Natural killer cell (primary cell): ENCODE results near the gene PRSS36. TPM values are rescaled to one million over a fixed set of nuclear protein-coding genes. Genes with fewer than 3 reads are reported as not detected.

Source experiments
- ATAC-seq, 3 donors: fragments of 150-1000 bp in 2 of 3; fragments of 200-7000 bp in 1 of 3; cut with Tn5 transposase; 1 replicate in 1 of 3; 2 replicates in 2 of 3; pipeline ENCODE4 v1.10.0; 2021; ENCODE audit warnings: mild to moderate bottlenecking in 2 of 3, moderate library complexity in 2 of 3
- DNase-seq, 2 donors: peaks; one replicate each; pipeline versions ENCODE4 v3.0.0 to v3.0.0-alpha.2; 2013 to 2021; ENCODE audit warnings: mixed read lengths in 1 of 2
- H3K27ac ChIP-seq: one replicate; pipeline ENCODE4 v1.5.1; 2013; ENCODE audit warnings: mild to moderate bottlenecking, low read length
- H3K27me3 ChIP-seq: one replicate; pipeline ENCODE4 v1.6.1; 2013; ENCODE audit warnings: low read length; ENCODE audit not compliant: control insufficient read depth, insufficient read depth
- H3K36me3 ChIP-seq: one replicate; pipeline ENCODE4 v1.6.1; 2013; ENCODE audit warnings: low read length; ENCODE audit not compliant: control insufficient read depth, insufficient read depth
- H3K4me1 ChIP-seq: one replicate; pipeline ENCODE4 v1.6.1; 2013; ENCODE audit warnings: low read length; ENCODE audit not compliant: control insufficient read depth, insufficient read depth
- H3K4me3 ChIP-seq: one replicate; pipeline ENCODE4 v1.5.1; 2013; ENCODE audit warnings: low read length
- H3K9me3 ChIP-seq: one replicate; pipeline ENCODE4 v1.6.1; 2013; ENCODE audit warnings: low read length; ENCODE audit not compliant: control insufficient read depth, insufficient read depth
- H3K27ac Mint-ChIP-seq, 2 donors: one replicate each; pipeline ENCODE4 v1.8.0; 2022; ENCODE audit warnings: mild to moderate bottlenecking in 2 of 2, mixed read lengths in 2 of 2, moderate library complexity in 1 of 2
- H3K27me3 Mint-ChIP-seq, 2 donors: one replicate each; pipeline ENCODE4 v1.8.0; 2022; ENCODE audit warnings: low read depth in 2 of 2, mixed read lengths in 2 of 2
- H3K36me3 Mint-ChIP-seq: one replicate; pipeline ENCODE4 v1.8.0; 2022; ENCODE audit warnings: mixed read lengths
- H3K4me1 Mint-ChIP-seq, 2 donors: one replicate each; pipeline ENCODE4 v1.8.0; 2022; ENCODE audit warnings: mixed read lengths in 2 of 2
- H3K4me3 Mint-ChIP-seq: one replicate; pipeline ENCODE4 v1.8.0; 2022; ENCODE audit warnings: mild to moderate bottlenecking, moderate library complexity, mixed read lengths
- H3K9me3 Mint-ChIP-seq, 2 donors: one replicate each; pipeline ENCODE4 v1.8.0; 2022; ENCODE audit warnings: mixed read lengths in 2 of 2
- CTCF ChIP-seq: fragments of 200-600 bp; IDR thresholded peaks from one replicate; pipeline ENCODE4 v1.8.0; 2022; ENCODE audit warnings: antibody characterized with exemption
- WGBS: methylation state at CpG from one replicate; pipeline ENCODE4 v1.1.7; 2013; ENCODE audit warnings: missing lambda C conversion rate; ENCODE audit not compliant: insufficient coverage; 5-methylcytosine and 5-hydroxymethylcytosine counted together
- intact Hi-C: fragments of 100-400 bp; cut with micrococcal nuclease; formaldehyde crosslinking; loops from one replicate; pipeline ENCODE4 v1.14.2; 2022
- total RNA-seq, 4 donors: library from RNA; stranded (reverse); fragments of 120-200 nt in 1 of 4; gene quantifications; one replicate each; pipeline versions ENCODE4 v1.2.3 to v1.2.4, GENCODE V29; 2013 to 2022

PRSS36 gene
- total RNA-seq, 3 donors from 2014 or later (not counting 1 experiment from before 2014, with no cell fraction given) = 2.1 to 3.5 (median 2.3) TPM

DNA sequence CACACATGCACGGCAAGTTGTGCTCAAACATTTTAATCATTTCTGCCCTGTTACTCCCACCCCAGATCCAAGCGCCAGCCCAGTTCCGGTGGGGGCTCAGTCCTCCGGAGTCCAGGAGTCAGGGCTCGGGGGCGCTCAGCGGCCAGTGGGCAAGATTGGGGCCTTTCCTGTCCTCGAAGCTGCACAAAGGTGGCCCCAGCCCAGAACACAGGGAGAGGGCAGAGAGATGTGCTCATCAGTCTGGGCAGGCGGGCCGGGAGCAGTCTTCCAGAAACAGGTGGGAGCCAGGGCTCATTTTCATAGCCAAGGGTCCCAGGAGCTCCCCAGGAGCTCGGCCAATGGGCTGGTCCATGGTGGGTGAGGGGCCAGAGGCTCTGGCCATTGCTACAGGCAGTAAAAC is 18.4 kb downstream of the PRSS36 start:
- 96% methylated on average over 11 of the region's 11 CpGs for WGBS
- Histone ChIP-seq H3K4me1 (peaks cover 46% of the 10 kb centered on the region), H3K4me3 (no peak overlapping the region), H3K9me3 (no peaks in the 10 kb centered on the region), H3K27me3 (no peaks in the 10 kb centered on the region), H3K36me3 (peaks cover 48% of the 10 kb centered on the region), H3K27ac (no peak overlapping the region)
- no peaks in the 10 kb centered on the region for H3K9me3 Mint-ChIP-seq
- intact Hi-C loops = no loop called here
- TF ChIP-seq CTCF = no peak
- no peaks in the 10 kb centered on the region for H3K27me3 Mint-ChIP-seq
- no peak overlapping the region for H3K4me3 Mint-ChIP-seq
- DNase-seq (no peak), ATAC-seq (no peak)
- no peaks in the 10 kb centered on the region for H3K36me3 Mint-ChIP-seq
- no peak overlapping the region for H3K27ac Mint-ChIP-seq
- H3K4me1 Mint-ChIP-seq = no peaks in the 10 kb centered on the region

DNA sequence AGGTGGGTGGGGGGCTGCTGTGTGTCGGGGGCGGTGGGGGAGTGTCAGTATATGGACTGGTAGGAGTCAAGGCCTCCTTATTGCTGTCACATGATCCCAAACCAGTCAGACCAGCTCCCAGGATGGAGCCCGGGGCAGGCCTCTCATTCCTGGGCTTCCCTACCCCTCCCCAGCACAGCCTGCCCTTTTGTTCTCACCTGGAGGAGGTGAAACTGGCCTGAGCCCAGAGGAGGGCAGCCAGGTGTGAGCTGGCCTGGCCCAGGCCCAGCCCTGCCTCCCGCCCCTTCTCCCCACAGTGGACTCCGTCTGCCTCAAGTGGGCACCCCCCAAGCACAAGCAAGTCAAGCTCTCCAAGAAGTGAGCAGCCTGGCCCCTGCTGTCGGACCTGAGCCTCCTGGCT is 19.0 kb downstream of the PRSS36 start:
- H3K9me3 ChIP-seq = no peaks in the 10 kb centered on the region
- Mint-ChIP-seq H3K4me1 (peaks cover 0 to 4% of the 10 kb centered on the region in 2 donors), H3K27me3 (no peaks in the 10 kb centered on the region), H3K27ac (no peak overlapping the region), H3K36me3 (no peaks in the 10 kb centered on the region), H3K9me3 (no peaks in the 10 kb centered on the region), H3K4me3 (no peak overlapping the region)
- ATAC-seq = no peak
- H3K4me3 ChIP-seq = no peak overlapping the region
- DNase-seq = no peak
- TF ChIP-seq CTCF = no peak
- H3K27me3 ChIP-seq = no peaks in the 10 kb centered on the region
- peaks cover 48% of the 10 kb centered on the region for H3K36me3 ChIP-seq
- WGBS = 100% methylated on average over 4 of the region's 6 CpGs
- intact Hi-C loops = no loop called here
- H3K27ac ChIP-seq = no peak overlapping the region
- peaks cover 46% of the 10 kb centered on the region for H3K4me1 ChIP-seq

DNA sequence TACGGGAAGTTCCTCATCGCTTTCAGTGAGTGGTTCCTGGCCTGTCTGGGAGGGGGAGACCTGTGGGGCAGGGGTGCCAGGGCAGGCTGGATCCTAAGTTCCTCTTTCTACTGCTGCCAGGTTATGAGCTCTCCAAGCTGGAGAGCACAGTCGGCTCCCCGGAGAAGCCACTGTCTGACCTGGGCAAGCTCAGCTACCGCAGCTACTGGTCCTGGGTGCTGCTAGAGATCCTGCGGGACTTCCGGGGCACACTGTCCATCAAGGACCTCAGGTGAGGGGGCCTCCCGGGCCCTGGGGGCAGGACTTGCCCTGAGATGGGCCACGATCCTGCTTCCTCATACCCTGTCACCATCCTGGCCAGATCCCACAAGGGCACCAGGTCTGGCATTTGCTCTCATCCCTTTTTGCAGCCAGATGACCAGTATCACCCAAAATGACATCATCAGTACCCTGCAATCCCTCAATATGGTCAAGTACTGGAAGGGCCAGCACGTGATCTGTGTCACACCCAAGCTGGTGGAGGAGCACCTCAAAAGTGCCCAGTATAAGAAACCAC is 19.5 kb downstream of the PRSS36 start:
- H3K36me3 Mint-ChIP-seq = no peaks in the 10 kb centered on the region
- peaks cover 46% of the 10 kb centered on the region for H3K4me1 ChIP-seq
- WGBS = 85% methylated on average over 9 of the region's 10 CpGs

More for the DNA sequence above, 19.5 kb downstream of the PRSS36 start:
- no peaks in the 10 kb centered on the region for H3K9me3 ChIP-seq
- no peak for TF ChIP-seq CTCF
- H3K4me3 ChIP-seq = no peak overlapping the region
- Mint-ChIP-seq H3K4me3 (no peak overlapping the region), H3K27me3 (no peaks in the 10 kb centered on the region), H3K4me1 (peaks cover 0 to 8% of the 10 kb centered on the region in 2 donors), H3K27ac (no peak overlapping the region), H3K9me3 (no peaks in the 10 kb centered on the region)
- no peaks in the 10 kb centered on the region for H3K27me3 ChIP-seq
- ATAC-seq (no peak), DNase-seq (no peak)
- peaks cover 48% of the 10 kb centered on the region for H3K36me3 ChIP-seq
- intact Hi-C loops = no loop called here
- peak overlapping the region; percentile 14 for H3K27ac ChIP-seq
